BLaER1 (cell line): ENCODE measurements around the gene TTC19.
"Not testable (repeated sequence)": the region's sequence is repeated elsewhere in the genome, so short reads cannot be mapped to it uniquely, and the experiment has no call there.

ENCODE experiments used
- H3K27ac ChIP-seq: shearing (Covaris generic); formaldehyde crosslinking; 2 replicates; pipeline ENCODE4 v1.8.1; 2022
- H3K27me3 ChIP-seq: shearing (Covaris generic); formaldehyde crosslinking; 2 replicates; pipeline ENCODE4 v1.8.1; 2022
- H3K36me3 ChIP-seq: shearing (Covaris generic); formaldehyde crosslinking; 2 replicates; pipeline ENCODE4 v1.8.1; 2022
- H3K4me1 ChIP-seq: shearing (Covaris generic); formaldehyde crosslinking; 2 replicates; pipeline ENCODE4 v1.8.1; 2022
- H3K4me2 ChIP-seq: shearing (Covaris generic); formaldehyde crosslinking; 2 replicates; pipeline ENCODE4 v1.8.1; 2022
- H3K4me3 ChIP-seq: shearing (Covaris generic); formaldehyde crosslinking; 2 replicates; pipeline ENCODE4 v1.8.1; 2022
- H3K9ac ChIP-seq: shearing (Covaris generic); formaldehyde crosslinking; 2 replicates; pipeline ENCODE4 v1.8.1; 2022
- H3K9me3 ChIP-seq: shearing (Covaris generic); formaldehyde crosslinking; 2 replicates; pipeline ENCODE4 v1.8.1; 2022
- H4K20me1 ChIP-seq: shearing (Covaris generic); formaldehyde crosslinking; 2 replicates; pipeline ENCODE4 v1.8.1; 2022
- Cebpa-rat ChIP-seq: shearing (Covaris generic); IDR thresholded peaks from 2 replicates; pipeline ENCODE4 v1.8.1; 2022

TTC19 gene

GRCh38 chr17:15972497-15972951 is 27.1 kb upstream of the TTC19 start:
- H3K9ac ChIP-seq = no peak overlapping the region
- H3K4me1 ChIP-seq = peaks cover 16% of the 10 kb centered on the region
- no peaks in the 10 kb centered on the region for H3K27me3 ChIP-seq
- no peak overlapping the region for H3K4me2 ChIP-seq
- H3K9me3 ChIP-seq = no peaks in the 10 kb centered on the region
- H4K20me1 ChIP-seq = no peaks in the 10 kb centered on the region
- H3K36me3 ChIP-seq = peaks cover 31% of the 10 kb centered on the region
- no peak for TF ChIP-seq Cebpa-rat
- H3K27ac ChIP-seq = no peak overlapping the region
- H3K4me3 ChIP-seq = no peak overlapping the region

- peaks cover 11% of the 10 kb centered on the region for H3K4me1 ChIP-seq
- H4K20me1 ChIP-seq = no peaks in the 10 kb centered on the region
- no peaks in the 10 kb centered on the region for H3K27me3 ChIP-seq
- no peak overlapping the region for H3K27ac ChIP-seq
- H3K9ac ChIP-seq = no peak overlapping the region
- H3K4me3 ChIP-seq = no peak overlapping the region
- H3K4me2 ChIP-seq = no peak overlapping the region
- H3K9me3 ChIP-seq = no peaks in the 10 kb centered on the region
- peaks cover 36% of the 10 kb centered on the region for H3K36me3 ChIP-seq
- no peak for TF ChIP-seq Cebpa-rat
These were observed 26.6 kb upstream of the TTC19 start for GRCh38 chr17:15973016-15973415.

DNA sequence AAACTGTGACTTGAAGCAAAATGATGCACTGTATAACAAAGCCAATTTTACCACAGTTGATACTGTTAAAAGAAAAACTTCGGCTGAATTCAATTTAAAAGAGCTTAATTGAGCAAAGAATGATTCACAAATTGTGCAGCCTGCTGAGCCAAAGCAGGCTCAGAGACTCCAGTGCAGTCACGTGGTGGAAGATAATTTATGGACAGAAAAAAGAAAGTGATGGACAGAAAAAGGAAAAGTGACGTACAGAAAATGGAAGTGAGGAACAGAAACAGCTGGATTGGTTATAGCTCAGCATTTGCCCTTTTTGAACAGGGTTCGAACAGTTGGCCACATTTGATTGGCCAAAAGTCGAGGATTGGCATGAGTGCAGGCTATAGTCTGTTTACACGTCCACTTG is 25.8 kb upstream of the TTC19 start:
- no peaks in the 10 kb centered on the region for H3K27me3 ChIP-seq
- H3K4me3 ChIP-seq = no peak overlapping the region
- H3K27ac ChIP-seq = no peak overlapping the region
- no peak overlapping the region for H3K9ac ChIP-seq
- no peak for TF ChIP-seq Cebpa-rat
- H3K4me2 ChIP-seq = no peak overlapping the region
- H4K20me1 ChIP-seq = no peaks in the 10 kb centered on the region
- H3K4me1 ChIP-seq = peaks cover 3% of the 10 kb centered on the region
- H3K36me3 ChIP-seq = peaks cover 43% of the 10 kb centered on the region
- no peaks in the 10 kb centered on the region for H3K9me3 ChIP-seq

DNA sequence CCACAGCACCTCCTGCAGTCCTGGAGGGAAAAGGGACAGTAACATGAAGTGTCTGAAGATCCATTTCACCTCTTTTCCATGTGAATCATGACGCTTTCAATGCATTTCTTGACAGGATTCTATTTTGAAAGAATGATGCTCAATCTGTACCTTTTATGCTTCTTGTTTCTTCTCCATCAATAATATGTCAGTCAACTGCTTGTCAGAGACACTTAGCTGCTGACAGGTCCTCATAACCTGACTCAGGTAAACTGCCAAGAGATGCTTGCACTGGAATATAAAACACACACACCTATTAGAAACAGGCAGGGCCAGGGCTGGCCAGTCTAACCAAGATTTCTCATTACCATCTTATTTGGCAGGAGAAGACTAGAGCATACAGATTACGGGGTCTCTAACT is 21.7 kb upstream of the TTC19 start:
- no peak for TF ChIP-seq Cebpa-rat
- Histone ChIP-seq H3K4me1 (no peaks in the 10 kb centered on the region), H3K4me2 (no peak overlapping the region), H3K9me3 (peaks cover 8% of the 10 kb centered on the region; the same call in 1 of the 2 replicates), H3K9ac (no peak overlapping the region), H3K27ac (no peak overlapping the region), H3K4me3 (no peak overlapping the region), H3K36me3 (peaks cover 74% of the 10 kb centered on the region), H3K27me3 (no peaks in the 10 kb centered on the region), H4K20me1 (no peaks in the 10 kb centered on the region)

DNA sequence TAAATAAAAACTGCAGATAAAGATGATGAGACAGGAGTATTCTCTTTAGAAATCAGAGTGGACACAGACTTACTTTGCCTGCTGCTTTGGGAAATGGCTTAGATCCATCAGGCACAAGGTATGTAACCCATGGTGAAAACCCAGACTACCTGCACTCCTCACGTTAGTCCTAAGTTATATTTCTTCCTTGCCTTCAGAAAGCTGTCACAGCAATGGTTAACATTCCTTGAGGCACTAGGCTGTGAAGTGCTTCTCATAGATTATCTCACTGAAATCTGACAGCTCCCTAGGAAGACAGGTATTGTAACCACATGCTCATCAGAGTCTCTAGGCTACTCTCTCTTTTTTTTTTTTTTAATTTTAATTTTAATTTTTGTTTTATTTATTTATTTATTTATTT is 21.0 kb upstream of the TTC19 start:
- Histone ChIP-seq H3K4me1 (no peaks in the 10 kb centered on the region), H3K36me3 (peaks cover 81% of the 10 kb centered on the region)
- TF ChIP-seq Cebpa-rat = no peak

DNA sequence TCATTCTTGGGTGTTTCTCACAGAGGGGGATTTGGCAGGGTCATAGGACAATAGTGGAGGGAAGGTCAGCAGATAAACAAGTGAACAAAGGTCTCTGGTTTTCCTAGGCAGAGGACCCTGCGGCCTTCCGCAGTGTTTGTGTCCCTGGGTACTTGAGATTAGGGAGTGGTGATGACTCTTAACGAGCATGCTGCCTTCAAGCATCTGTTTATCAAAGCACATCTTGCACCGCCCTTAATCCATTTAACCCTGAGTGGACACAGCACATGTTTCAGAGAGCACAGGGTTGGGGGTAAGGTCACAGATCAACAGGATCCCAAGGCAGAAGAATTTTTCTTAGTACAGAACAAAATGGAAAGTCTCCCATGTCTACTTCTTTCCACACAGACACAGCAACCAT is 20.6 kb upstream of the TTC19 start:
- not testable (repeated sequence) for H3K4me3 ChIP-seq, H3K4me1 ChIP-seq, H3K4me2 ChIP-seq, H3K27ac ChIP-seq, H4K20me1 ChIP-seq, H3K27me3 ChIP-seq, H3K9me3 ChIP-seq, H3K9ac ChIP-seq
- peaks cover 84% of the 10 kb centered on the region for H3K36me3 ChIP-seq

More for the DNA sequence above, 21.0 kb upstream of the TTC19 start:
- Histone ChIP-seq H3K4me2 (no peak overlapping the region), H4K20me1 (no peaks in the 10 kb centered on the region), H3K27me3 (no peaks in the 10 kb centered on the region), H3K9me3 (peaks cover 8% of the 10 kb centered on the region; the same call in 1 of the 2 replicates), H3K27ac (no peak overlapping the region), H3K4me3 (no peak overlapping the region), H3K9ac (no peak overlapping the region)

GRCh38 chr17:15981208-15981607 is 18.4 kb upstream of the TTC19 start:
- H3K4me1 ChIP-seq = no peaks in the 10 kb centered on the region
- peaks cover 8% of the 10 kb centered on the region; the same call in 1 of the 2 replicates for H3K9me3 ChIP-seq
- no peak for TF ChIP-seq Cebpa-rat
- H3K4me2 ChIP-seq = no peak overlapping the region
- no peak overlapping the region for H3K4me3 ChIP-seq
- no peak overlapping the region for H3K9ac ChIP-seq
- H3K27me3 ChIP-seq = no peaks in the 10 kb centered on the region
- H4K20me1 ChIP-seq = no peaks in the 10 kb centered on the region
- H3K27ac ChIP-seq = no peak overlapping the region
- H3K36me3 ChIP-seq = peaks cover 87% of the 10 kb centered on the region

DNA sequence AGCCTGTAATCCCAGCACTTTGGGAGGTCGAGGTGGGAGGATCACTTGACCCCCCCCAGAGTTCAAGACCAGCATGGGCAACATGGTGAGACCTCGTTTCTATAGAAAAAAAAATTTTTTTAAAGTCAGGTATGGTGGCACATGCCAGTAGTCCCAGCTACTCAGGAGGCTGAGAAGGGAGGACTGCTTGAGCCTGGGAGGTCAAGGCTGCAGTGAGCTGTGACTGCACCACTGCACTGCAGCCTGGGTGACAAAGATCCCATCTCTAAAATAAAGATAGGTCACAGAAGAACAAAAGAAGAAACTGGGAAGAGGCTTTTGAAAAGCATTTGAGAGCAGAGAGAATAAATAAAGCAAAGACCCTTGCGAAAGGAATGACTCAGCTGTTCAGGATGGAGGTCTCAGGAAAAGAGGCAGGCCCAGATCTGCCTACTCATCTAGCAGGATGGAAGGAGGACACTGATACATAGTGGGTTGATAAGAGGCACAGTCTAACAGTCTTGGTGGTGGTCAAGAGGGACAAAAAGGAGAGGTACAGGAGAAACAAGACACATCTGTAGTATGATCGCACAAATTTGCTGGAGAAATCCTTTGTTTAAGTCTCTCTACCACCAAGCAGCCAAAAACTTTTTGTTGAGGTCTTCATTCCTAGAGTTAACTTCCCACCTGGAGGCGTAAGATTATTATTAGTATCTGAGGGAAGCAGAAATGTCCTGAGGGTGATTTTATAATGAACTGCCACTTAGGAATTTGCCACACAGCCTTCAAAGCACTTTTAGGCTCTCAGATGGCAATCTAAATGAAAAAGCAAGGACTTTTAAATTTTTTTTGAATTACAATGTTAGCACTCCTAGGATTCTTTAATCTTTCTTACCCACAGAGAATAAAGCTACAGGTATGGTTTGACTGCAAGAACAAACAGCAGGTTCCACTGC is 17.7 kb upstream of the TTC19 start:
- no peaks in the 10 kb centered on the region for H3K4me1 ChIP-seq
- peaks cover 8% of the 10 kb centered on the region; the same call in 1 of the 2 replicates for H3K9me3 ChIP-seq
- H3K36me3 ChIP-seq = peaks cover 88% of the 10 kb centered on the region
- H4K20me1 ChIP-seq = no peaks in the 10 kb centered on the region
- no peaks in the 10 kb centered on the region for H3K27me3 ChIP-seq
- H3K27ac ChIP-seq = no peak overlapping the region
- H3K4me3 ChIP-seq = no peak overlapping the region
- H3K4me2 ChIP-seq = no peak overlapping the region
- no peak overlapping the region for H3K9ac ChIP-seq
- TF ChIP-seq Cebpa-rat = no peak

GRCh38 chr17:15996322-15996721 is 3.3 kb upstream of the TTC19 start:
- no peak overlapping the region for H3K4me2 ChIP-seq
- peaks cover 2% of the 10 kb centered on the region; the same call in 1 of the 2 replicates for H3K9me3 ChIP-seq
- no peak overlapping the region for H3K9ac ChIP-seq
- H3K27me3 ChIP-seq = no peaks in the 10 kb centered on the region
- TF ChIP-seq Cebpa-rat = peak; percentile 95
- H3K4me1 ChIP-seq = peaks cover 26% of the 10 kb centered on the region
- H3K4me3 ChIP-seq = no peak overlapping the region
- peaks cover 39% of the 10 kb centered on the region for H3K36me3 ChIP-seq
- H3K27ac ChIP-seq = no peak overlapping the region
- H4K20me1 ChIP-seq = peaks cover 22% of the 10 kb centered on the region

DNA sequence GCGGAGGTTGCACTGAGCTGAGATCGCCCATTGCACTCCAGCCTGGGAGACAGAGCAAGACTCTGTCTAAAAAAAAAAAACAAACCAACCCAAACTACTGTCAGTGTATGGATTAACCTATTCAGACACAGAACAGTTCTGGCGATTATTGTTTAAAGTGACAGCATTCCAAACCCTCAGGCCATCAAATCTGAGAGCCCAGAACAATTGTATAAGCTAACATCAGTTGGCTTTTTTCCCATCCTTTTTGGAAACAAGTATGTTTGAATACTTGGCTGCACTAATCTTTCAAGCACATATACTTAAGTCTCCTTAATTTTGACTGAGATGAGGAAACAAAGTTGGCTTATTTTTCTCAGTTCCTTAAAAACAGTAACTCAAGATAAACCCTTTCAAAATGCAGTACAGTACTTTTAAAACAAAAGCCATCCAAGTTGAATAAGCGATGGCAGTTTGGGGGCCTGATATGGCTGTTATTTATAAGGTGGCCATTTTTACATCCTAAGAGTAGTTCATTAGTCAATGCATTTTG is 1.5 kb upstream of the TTC19 start:
- Histone ChIP-seq H3K4me1 (peaks cover 25% of the 10 kb centered on the region), H3K27me3 (no peaks in the 10 kb centered on the region), H4K20me1 (peaks cover 32% of the 10 kb centered on the region), H3K4me2 (peak overlapping the region; percentile 86), H3K4me3 (no peak overlapping the region), H3K9ac (no peak overlapping the region), H3K36me3 (peaks cover 48% of the 10 kb centered on the region), H3K27ac (no peak overlapping the region), H3K9me3 (peaks cover 12% of the 10 kb centered on the region; the same call in 1 of the 2 replicates)
- TF ChIP-seq Cebpa-rat = no peak
